ENCODE data around the gene CBLB.

DNA sequence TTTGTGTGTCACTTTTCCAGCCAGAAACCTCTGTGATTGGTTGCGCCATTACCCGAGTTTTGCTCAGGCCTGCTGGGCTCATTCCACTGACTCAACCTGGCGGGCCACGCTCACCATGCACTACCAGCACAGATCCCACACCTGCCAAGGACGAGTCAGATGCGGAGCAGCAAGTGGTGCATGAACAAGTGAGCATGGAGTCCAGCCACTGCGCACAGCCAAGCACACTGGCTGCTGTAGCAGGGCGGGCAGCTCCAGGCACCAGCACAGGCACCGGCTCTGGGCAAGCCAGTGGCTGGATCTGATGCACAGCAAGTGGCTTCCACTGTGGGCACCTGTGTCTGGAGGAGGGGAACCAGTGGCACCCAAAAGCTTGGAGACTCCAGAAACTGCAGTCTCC is 110.4 kb downstream of the CBLB start:
- TF ChIP-seq POLR2AphosphoS5 (IDR thresholded peaks at IDR 0.05; ENCODE audit: low read depth, low read length) (no peak), TAF1 (IDR thresholded peaks at IDR 0.05; ENCODE audit: borderline replicate concordance, insufficient read depth, low read length) (no peak)
